C4-2B (cell line): ENCODE data around the gene SPECC1.

ENCODE experiments used
- H3K27ac ChIP-seq: fragments of 450-650 bp; 2 replicates; pipeline ENCODE4 v1.5.1; 2017
- CTCF ChIP-seq: fragments of 450-650 bp; conservative IDR thresholded peaks from 2 replicates; pipeline ENCODE4 v1.5.1; 2017; ENCODE audit warnings: mild to moderate bottlenecking
- ZFX ChIP-seq: fragments of 450-650 bp; IDR thresholded peaks from 2 replicates; pipeline ENCODE4 v1.6.1; 2017

SPECC1 gene

GRCh38 chr17:20208717-20209116 is 199.6 kb downstream of the SPECC1 start:
- TF ChIP-seq CTCF, result no peak
- no peak for TF ChIP-seq ZFX
- H3K27ac ChIP-seq, result no peak overlapping the region

GRCh38 chr17:20210180-20210579 is 201.0 kb downstream of the SPECC1 start:
- TF ChIP-seq ZFX (no peak), CTCF (no peak)

GRCh38 chr17:20210614-20211013 is 201.5 kb downstream of the SPECC1 start:
- no peak overlapping the region for H3K27ac ChIP-seq
- TF ChIP-seq ZFX (no peak), CTCF (no peak)

More at GRCh38 chr17:20210180-20210579, 201.0 kb downstream of the SPECC1 start:
- no peak overlapping the region for H3K27ac ChIP-seq

- no peak for TF ChIP-seq CTCF
- no peak for TF ChIP-seq ZFX
- no peak overlapping the region for H3K27ac ChIP-seq
These were observed 202.1 kb downstream of the SPECC1 start for GRCh38 chr17:20211246-20211645.

GRCh38 chr17:20213449-20213848 is 204.3 kb downstream of the SPECC1 start:
- H3K27ac ChIP-seq, result no peak overlapping the region

GRCh38 chr17:20214794-20215193 is 205.6 kb downstream of the SPECC1 start:
- H3K27ac ChIP-seq, result no peak overlapping the region
- TF ChIP-seq ZFX (no peak), CTCF (no peak)

More at GRCh38 chr17:20213449-20213848, 204.3 kb downstream of the SPECC1 start:
- TF ChIP-seq CTCF (no peak), ZFX (no peak)

GRCh38 chr17:20216154-20216815 is 207.1 kb downstream of the SPECC1 start:
- no peak for TF ChIP-seq ZFX
- TF ChIP-seq CTCF, result no peak
- no peak overlapping the region for H3K27ac ChIP-seq
